HEK293 (cell line): Measurements from ENCODE around the gene UNC13A.

Experiments
- CTCF ChIA-PET: fragments of 350-600 bp; formaldehyde crosslinking; extraction: SDS; loops from one replicate; lab custom pipeline; 2021; ENCODE audit warnings: antibody characterized with exemption; lab: Yijun Ruan, JAX
- POLR2A ChIA-PET: fragments of 300-600 bp; formaldehyde crosslinking; extraction: SDS; loops from one replicate; lab custom pipeline; 2020; ENCODE audit warnings: antibody characterized with exemption, inconsistent platforms; lab: Yijun Ruan, JAX
- H3K27ac ChIP-seq: fragments of 200-500 bp; sonication (Bioruptor generic); 2 replicates; pipeline ENCODE4 v1.5.1; 2014; ENCODE audit warnings: low read depth, low read length, control low read depth, inconsistent platforms; ENCODE audit errors: extremely low read depth
- H3K36me3 ChIP-seq, 2 experiments: fragments of 200-500 bp in 1 of 2; sonication (Bioruptor generic) in 1 of 2; 1 replicate in 1 of 2; 2 replicates in 1 of 2; pipeline ENCODE4 v1.5.1; 2014 to 2017; ENCODE audit warnings: inconsistent platforms in 2 of 2, low read length in 2 of 2; ENCODE audit not compliant: control insufficient read depth in 2 of 2, insufficient read depth in 1 of 2
- H3K4me1 ChIP-seq: fragments of 200-500 bp; sonication (Bioruptor generic); 2 replicates; pipeline ENCODE4 v1.5.1; 2014; ENCODE audit warnings: mild to moderate bottlenecking, low read length, inconsistent platforms; ENCODE audit not compliant: control insufficient read depth, insufficient read depth
- H3K4me3 ChIP-seq: 2 replicates; pipeline ENCODE4 v1.5.1; 2011; ENCODE audit warnings: low read depth, mild to moderate bottlenecking, control low read depth, low read length, moderate library complexity
- H3K9me3 ChIP-seq: fragments of 200-500 bp; sonication (Bioruptor generic); 2 replicates; pipeline ENCODE4 v1.5.1; 2014; ENCODE audit warnings: low read depth, low read length, inconsistent platforms; ENCODE audit not compliant: control insufficient read depth, insufficient read depth
- KLF8 ChIP-seq: fragments of 450-650 bp; formaldehyde crosslinking; IDR thresholded peaks from 2 replicates; pipeline ENCODE4 v1.5.1; 2016; ENCODE audit warnings: missing biosample characterization, missing genetic modification characterization
- KLF9 ChIP-seq: fragments of 450-650 bp; formaldehyde crosslinking; IDR thresholded peaks from 2 replicates; pipeline ENCODE4 v1.5.1; 2016; ENCODE audit warnings: missing biosample characterization, missing genetic modification characterization, low read depth
- ZNF121 ChIP-seq: fragments of 450-650 bp; formaldehyde crosslinking; IDR thresholded peaks from 2 replicates; pipeline ENCODE4 v1.5.1; 2016; ENCODE audit warnings: missing biosample characterization, missing genetic modification characterization
- ZNF146 ChIP-seq: fragments of 450-650 bp; formaldehyde crosslinking; IDR thresholded peaks from 2 replicates; pipeline ENCODE4 v1.5.1; 2016; ENCODE audit warnings: missing biosample characterization, missing genetic modification characterization
- ZNF184 ChIP-seq: fragments of 450-650 bp; IDR thresholded peaks from 2 replicates; pipeline ENCODE4 v1.5.1; 2018; ENCODE audit warnings: missing biosample characterization, mild to moderate bottlenecking, missing genetic modification characterization
- ZNF530 ChIP-seq: fragments of 450-650 bp; formaldehyde crosslinking; IDR thresholded peaks from 2 replicates; pipeline ENCODE4 v1.5.1; 2016; ENCODE audit warnings: low read depth, missing biosample characterization, missing genetic modification characterization
- ZNF623 ChIP-seq: fragments of 450-650 bp; formaldehyde crosslinking; IDR thresholded peaks from 2 replicates; pipeline ENCODE4 v1.5.1; 2016; ENCODE audit warnings: missing biosample characterization, missing genetic modification characterization
- TF ChIP-seq, protein P1 (sequence below): fragments of 450-650 bp; formaldehyde crosslinking; IDR thresholded peaks from 2 replicates; pipeline ENCODE4 v1.5.1; 2016; ENCODE audit warnings: missing biosample characterization, missing genetic modification characterization
- TF ChIP-seq, protein P2 (sequence below): fragments of 450-650 bp; formaldehyde crosslinking; IDR thresholded peaks from 2 replicates; pipeline ENCODE4 v1.5.1; 2016; ENCODE audit warnings: missing biosample characterization, missing genetic modification characterization
- TF ChIP-seq, protein P3 (sequence below): fragments of 450-650 bp; formaldehyde crosslinking; IDR thresholded peaks from 2 replicates; pipeline ENCODE4 v1.5.1; 2016; ENCODE audit warnings: missing biosample characterization, missing genetic modification characterization
- TF ChIP-seq, protein P4 (sequence below): fragments of 450-650 bp; formaldehyde crosslinking; IDR thresholded peaks from 2 replicates; pipeline ENCODE4 v1.5.1; 2016; ENCODE audit warnings: missing biosample characterization, missing genetic modification characterization

UNC13A gene

DNA sequence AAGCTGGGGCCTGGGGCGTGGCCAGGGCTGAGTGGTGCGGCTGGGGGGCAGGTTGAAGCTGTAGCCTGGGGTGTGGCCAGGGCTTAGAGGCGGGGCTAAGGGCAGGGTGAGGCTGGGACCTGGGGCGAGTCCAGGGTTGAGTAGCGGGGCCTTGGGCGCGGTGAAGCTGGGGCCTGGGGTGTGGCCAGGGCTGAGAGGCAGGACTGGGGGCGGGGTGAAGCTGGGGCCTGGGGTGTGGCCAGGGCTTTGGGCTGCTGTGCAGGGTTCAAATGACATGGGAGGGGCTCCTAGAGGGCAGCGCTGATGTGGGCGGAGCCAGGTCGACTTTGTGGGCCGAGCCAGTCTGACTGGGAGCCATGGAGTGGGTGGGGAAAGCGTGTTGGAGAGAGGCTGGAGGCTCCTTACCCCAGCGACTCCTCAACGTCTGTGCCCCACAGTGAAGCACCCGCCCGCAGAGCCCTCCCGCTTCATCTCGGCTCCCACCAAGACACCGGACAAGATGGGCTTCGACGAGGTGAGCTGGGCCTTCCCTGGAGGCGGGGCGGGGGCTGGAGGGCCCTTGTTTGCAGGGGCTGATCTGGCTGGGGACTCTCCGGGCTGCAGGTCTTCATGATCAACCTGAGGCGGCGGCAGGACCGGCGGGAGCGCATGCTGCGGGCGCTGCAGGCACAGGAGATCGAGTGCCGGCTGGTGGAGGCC lies 111.2 kb downstream of the UNC13A start (continued):
- no peak for TF ChIP-seq ZNF121 (tag by site-specific recombination)
- no peak for TF ChIP-seq ZNF184 (tag by site-specific recombination)

DNA sequence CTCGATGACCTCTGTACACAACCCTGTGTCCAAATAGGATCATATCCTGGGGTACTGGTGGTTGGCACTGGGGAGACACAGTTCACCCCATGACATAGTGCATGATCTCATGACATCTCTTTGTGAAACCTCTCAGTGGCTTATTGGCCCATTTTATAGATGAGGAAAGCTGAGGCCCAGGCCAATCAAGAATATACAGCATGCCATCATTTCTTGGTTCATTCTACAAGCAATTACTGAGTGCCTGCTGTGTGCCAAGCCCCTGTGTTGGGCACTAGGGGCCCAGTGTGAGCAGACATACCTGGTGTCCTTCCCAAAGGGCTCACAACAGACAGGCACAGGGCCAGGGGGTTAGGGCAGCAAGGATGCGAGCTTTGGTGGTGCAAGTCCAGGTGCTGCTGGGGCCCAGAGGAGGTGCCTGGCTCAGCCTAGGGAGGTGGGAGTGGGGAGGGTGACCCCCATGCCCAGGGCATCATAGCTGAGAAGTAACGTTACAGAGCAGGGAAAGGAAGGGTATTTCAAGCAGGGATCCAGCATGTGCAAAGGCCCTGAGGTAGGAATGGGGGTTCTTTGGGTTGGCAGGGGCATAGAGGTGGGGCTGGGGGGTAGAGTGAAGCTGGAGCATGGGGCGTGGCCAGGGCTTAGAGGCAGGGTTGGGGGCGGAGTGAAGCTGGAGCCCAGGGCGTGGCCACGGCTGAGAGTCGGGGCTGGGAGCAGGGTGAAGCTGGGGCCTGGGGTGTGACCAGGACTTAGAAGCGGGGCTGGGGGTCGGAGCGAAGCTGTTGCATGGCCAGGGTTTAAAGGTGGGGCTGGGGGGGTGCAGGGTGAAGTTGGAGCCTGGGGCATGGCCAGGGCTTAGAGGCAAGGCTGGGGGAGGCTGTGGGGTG lies 112.0 kb downstream of the UNC13A start:
- no peak overlapping the region for H3K4me3 ChIP-seq

More for the DNA sequence above, 112.0 kb downstream of the UNC13A start:
- no peak overlapping the region for H3K27ac ChIP-seq
- no peaks in the 10 kb centered on the region for H3K4me1 ChIP-seq
- H3K36me3 ChIP-seq, result peaks cover 19 to 55% of the 10 kb centered on the region in 2 experiments; a peak in 2 of 3 replicates
- H3K9me3 ChIP-seq, result no peaks in the 10 kb centered on the region
- CTCF ChIA-PET, result interaction anchor here (0.6 to 1.6 kb wide), 7 partner anchors 10 to 208 kb away, joined by 3 to 5 read pairs (median 3); no protein-coding TSS in a partner anchor
- POLR2A ChIA-PET, result interaction anchor here (0.9 kb wide), 1 partner anchor 30 kb away, joined by 5 read pairs; no protein-coding TSS in a partner anchor
- 0 out of 2 replicates have a peak, but pooled peaks have one; percentile 24 for TF ChIP-seq ZNF146 (tag by site-specific recombination)
- TF ChIP-seq KLF8, result 0 out of 2 replicates have a peak, but pooled peaks have one; percentile 56
- TF ChIP-seq, protein P1, sequence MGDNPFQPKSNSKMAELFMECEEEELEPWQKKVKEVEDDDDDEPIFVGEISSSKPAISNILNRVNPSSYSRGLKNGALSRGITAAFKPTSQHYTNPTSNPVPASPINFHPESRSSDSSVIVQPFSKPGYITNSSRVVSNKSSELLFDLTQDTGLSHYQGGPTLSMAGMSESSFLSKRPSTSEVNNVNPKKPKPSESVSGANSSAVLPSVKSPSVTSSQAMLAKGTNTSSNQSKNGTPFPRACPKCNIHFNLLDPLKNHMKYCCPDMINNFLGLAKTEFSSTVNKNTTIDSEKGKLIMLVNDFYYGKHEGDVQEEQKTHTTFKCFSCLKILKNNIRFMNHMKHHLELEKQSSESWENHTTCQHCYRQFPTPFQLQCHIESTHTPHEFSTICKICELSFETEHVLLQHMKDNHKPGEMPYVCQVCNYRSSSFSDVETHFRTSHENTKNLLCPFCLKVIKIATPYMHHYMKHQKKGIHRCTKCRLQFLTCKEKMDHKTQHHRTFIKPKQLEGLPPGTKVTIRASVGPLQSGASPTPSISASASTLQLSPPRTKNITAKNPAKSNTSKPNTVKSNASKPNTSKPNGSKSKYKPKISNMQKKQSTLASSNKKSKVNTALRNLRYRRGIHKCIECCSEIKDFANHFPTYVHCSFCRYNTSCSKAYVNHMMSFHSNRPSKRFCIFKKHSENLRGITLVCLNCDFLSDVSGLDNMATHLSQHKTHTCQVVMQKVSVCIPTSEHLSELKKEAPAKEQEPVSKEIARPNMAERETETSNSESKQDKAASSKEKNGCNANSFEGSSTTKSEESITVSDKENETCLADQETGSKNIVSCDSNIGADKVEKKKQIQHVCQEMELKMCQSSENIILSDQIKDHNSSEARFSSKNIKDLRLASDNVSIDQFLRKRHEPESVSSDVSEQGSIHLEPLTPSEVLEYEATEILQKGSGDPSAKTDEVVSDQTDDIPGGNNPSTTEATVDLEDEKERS (tag by site-specific recombination), result 0 out of 2 replicates have a peak, but pooled peaks have one; percentile 71
- TF ChIP-seq, protein P2, sequence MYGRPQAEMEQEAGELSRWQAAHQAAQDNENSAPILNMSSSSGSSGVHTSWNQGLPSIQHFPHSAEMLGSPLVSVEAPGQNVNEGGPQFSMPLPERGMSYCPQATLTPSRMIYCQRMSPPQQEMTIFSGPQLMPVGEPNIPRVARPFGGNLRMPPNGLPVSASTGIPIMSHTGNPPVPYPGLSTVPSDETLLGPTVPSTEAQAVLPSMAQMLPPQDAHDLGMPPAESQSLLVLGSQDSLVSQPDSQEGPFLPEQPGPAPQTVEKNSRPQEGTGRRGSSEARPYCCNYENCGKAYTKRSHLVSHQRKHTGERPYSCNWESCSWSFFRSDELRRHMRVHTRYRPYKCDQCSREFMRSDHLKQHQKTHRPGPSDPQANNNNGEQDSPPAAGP (tag by site-specific recombination), result 0 out of 2 replicates have a peak, but pooled peaks have one; percentile 15
- TF ChIP-seq ZNF530 (tag by site-specific recombination), result no peak
- no peak for TF ChIP-seq KLF9 (tag by site-specific recombination)
- TF ChIP-seq, protein P3, sequence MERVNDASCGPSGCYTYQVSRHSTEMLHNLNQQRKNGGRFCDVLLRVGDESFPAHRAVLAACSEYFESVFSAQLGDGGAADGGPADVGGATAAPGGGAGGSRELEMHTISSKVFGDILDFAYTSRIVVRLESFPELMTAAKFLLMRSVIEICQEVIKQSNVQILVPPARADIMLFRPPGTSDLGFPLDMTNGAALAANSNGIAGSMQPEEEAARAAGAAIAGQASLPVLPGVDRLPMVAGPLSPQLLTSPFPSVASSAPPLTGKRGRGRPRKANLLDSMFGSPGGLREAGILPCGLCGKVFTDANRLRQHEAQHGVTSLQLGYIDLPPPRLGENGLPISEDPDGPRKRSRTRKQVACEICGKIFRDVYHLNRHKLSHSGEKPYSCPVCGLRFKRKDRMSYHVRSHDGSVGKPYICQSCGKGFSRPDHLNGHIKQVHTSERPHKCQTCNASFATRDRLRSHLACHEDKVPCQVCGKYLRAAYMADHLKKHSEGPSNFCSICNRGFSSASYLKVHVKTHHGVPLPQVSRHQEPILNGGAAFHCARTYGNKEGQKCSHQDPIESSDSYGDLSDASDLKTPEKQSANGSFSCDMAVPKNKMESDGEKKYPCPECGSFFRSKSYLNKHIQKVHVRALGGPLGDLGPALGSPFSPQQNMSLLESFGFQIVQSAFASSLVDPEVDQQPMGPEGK (tag by site-specific recombination), result peak; percentile 63; the same call in 1 of the 2 replicates
- TF ChIP-seq, protein P4, sequence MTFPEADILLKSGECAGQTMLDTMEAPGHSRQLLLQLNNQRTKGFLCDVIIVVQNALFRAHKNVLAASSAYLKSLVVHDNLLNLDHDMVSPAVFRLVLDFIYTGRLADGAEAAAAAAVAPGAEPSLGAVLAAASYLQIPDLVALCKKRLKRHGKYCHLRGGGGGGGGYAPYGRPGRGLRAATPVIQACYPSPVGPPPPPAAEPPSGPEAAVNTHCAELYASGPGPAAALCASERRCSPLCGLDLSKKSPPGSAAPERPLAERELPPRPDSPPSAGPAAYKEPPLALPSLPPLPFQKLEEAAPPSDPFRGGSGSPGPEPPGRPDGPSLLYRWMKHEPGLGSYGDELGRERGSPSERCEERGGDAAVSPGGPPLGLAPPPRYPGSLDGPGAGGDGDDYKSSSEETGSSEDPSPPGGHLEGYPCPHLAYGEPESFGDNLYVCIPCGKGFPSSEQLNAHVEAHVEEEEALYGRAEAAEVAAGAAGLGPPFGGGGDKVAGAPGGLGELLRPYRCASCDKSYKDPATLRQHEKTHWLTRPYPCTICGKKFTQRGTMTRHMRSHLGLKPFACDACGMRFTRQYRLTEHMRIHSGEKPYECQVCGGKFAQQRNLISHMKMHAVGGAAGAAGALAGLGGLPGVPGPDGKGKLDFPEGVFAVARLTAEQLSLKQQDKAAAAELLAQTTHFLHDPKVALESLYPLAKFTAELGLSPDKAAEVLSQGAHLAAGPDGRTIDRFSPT (tag by site-specific recombination), result peak; percentile 61; the same call in 1 of the 2 replicates
- TF ChIP-seq ZNF623 (tag by site-specific recombination), result peak; percentile 100
